PC-3 (cell line): ENCODE data around the gene COA5.

Experiments
- EZH2phosphoT487 ChIP-seq: fragments of 300-600 bp; sonication (generic); IDR thresholded peaks from 2 replicates; pipeline ENCODE4 v1.6.1; 2018; ENCODE audit warnings: mild to moderate bottlenecking, antibody characterized with exemption, low read length, borderline replicate concordance
- TF ChIP-seq, protein P1 (sequence below): fragments of 300-600 bp; sonication (generic); conservative IDR thresholded peaks from 2 replicates; pipeline ENCODE4 v1.5.1; 2017; ENCODE audit warnings: antibody characterized with exemption, low read depth, mild to moderate bottlenecking, low read length

DNA sequence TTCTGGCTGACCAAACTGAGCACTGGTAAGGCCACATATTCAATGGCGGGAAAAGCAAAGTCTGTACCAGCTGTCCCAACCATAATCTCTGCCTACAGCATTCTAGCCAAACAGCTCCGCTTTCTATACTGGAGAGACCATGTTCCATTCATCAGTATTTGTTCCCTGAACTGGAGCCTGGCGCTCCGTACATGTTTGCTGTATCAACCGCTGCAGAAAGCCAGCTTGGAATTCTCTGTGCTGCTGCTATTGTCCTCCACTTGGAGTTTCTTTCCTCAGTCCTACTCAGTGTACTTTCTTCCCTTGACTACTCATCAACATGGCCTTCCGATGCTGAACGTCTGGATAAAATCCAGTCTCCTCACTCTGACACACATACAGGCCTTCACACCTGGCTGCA is 1.9 kb downstream of the COA5 start:
- TF ChIP-seq EZH2phosphoT487: no peak
- TF ChIP-seq, protein P1, sequence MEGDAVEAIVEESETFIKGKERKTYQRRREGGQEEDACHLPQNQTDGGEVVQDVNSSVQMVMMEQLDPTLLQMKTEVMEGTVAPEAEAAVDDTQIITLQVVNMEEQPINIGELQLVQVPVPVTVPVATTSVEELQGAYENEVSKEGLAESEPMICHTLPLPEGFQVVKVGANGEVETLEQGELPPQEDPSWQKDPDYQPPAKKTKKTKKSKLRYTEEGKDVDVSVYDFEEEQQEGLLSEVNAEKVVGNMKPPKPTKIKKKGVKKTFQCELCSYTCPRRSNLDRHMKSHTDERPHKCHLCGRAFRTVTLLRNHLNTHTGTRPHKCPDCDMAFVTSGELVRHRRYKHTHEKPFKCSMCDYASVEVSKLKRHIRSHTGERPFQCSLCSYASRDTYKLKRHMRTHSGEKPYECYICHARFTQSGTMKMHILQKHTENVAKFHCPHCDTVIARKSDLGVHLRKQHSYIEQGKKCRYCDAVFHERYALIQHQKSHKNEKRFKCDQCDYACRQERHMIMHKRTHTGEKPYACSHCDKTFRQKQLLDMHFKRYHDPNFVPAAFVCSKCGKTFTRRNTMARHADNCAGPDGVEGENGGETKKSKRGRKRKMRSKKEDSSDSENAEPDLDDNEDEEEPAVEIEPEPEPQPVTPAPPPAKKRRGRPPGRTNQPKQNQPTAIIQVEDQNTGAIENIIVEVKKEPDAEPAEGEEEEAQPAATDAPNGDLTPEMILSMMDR: no peak
